ENCODE data around the gene TOMM70. TPM values are rescaled to one million over a fixed set of nuclear protein-coding genes. Genes with fewer than 3 reads are reported as not detected.

TOMM70 gene
- total RNA-seq, 5 donors from 2014 or later (not counting 1 experiment from before 2014, with no cell fraction given) = 23.5 to 33.9 (median 33.6) TPM

GRCh38 chr3:100384733-100385525, 16.0 kb downstream of the TOMM70 start:
- DNase-seq (no peak), ATAC-seq (replicated peaks in 1 of 4) (no peak)
- Histone ChIP-seq H3K27me3 (replicated peaks in 1 of 2; ENCODE audit: control insufficient read depth in 2 of 2, extremely low read depth in 1 of 2, insufficient read depth in 2 of 2, low read length in 1 of 2) (no peaks in the 10 kb centered on the region), H3K9me3 (peaks cover 6% of the 10 kb centered on the region), H3K4me3 (ENCODE audit: control insufficient read depth in 1 of 2, extremely low read depth in 1 of 2, low read length in 1 of 2) (no peak overlapping the region), H3K36me3 (ENCODE audit: control insufficient read depth in 2 of 2, extremely low read depth in 1 of 2, insufficient read depth in 1 of 2, low read length in 1 of 2) (peaks cover 0 to 54% of the 10 kb centered on the region in 2 donors), H3K27ac (ENCODE audit: low read length) (no peak overlapping the region), H3K4me1 (ENCODE audit: control insufficient read depth in 1 of 2, extremely low read depth in 1 of 2, insufficient read depth in 2 of 2, low read length in 2 of 2) (peaks cover 0 to 3% of the 10 kb centered on the region in 2 experiments)
- ChIA-PET CTCF (interaction anchor here in 1 of 2 donors (0.5 kb wide), 1 partner anchor 693 kb away, joined by 6 read pairs; no protein-coding TSS in a partner anchor), POLR2A (no interaction called here)
- Mint-ChIP-seq H3K27ac (no peak overlapping the region), H3K9me3 (peaks cover 0 to 12% (median 4%) of the 10 kb centered on the region in 3 donors), H3K27me3 (no peaks in the 10 kb centered on the region), H3K4me1 (peaks cover 15 to 22% (median 17%) of the 10 kb centered on the region in 3 donors), H3K4me3 (no peak overlapping the region), H3K36me3 (peaks cover 48% of the 10 kb centered on the region)
- WGBS (ENCODE audit: insufficient coverage) = 90% methylated on average over 7 of the region's 8 CpGs

- DNase-seq (no peak), ATAC-seq (replicated peaks in 1 of 4) (no peak)
- Histone ChIP-seq H3K27ac (ENCODE audit: low read length) (no peak overlapping the region), H3K9me3 (no peaks in the 10 kb centered on the region), H3K4me3 (ENCODE audit: control insufficient read depth in 1 of 2, extremely low read depth in 1 of 2, low read length in 1 of 2) (no peak overlapping the region), H3K27me3 (replicated peaks in 1 of 2; ENCODE audit: control insufficient read depth in 2 of 2, extremely low read depth in 1 of 2, insufficient read depth in 2 of 2, low read length in 1 of 2) (no peaks in the 10 kb centered on the region), H3K4me1 (ENCODE audit: control insufficient read depth in 1 of 2, extremely low read depth in 1 of 2, insufficient read depth in 2 of 2, low read length in 2 of 2) (no peaks in the 10 kb centered on the region), H3K36me3 (ENCODE audit: control insufficient read depth in 2 of 2, extremely low read depth in 1 of 2, insufficient read depth in 1 of 2, low read length in 1 of 2) (peaks cover 9 to 48% of the 10 kb centered on the region in 2 donors)
- Mint-ChIP-seq H3K9me3 (no peaks in the 10 kb centered on the region), H3K36me3 (peaks cover 54% of the 10 kb centered on the region), H3K4me3 (no peak overlapping the region), H3K4me1 (peaks cover 0 to 5% (median 0%) of the 10 kb centered on the region in 3 donors), H3K27me3 (no peaks in the 10 kb centered on the region), H3K27ac (no peak overlapping the region)
- ChIA-PET CTCF (interaction anchor here in 1 of 2 donors (0.7 kb wide), 1 partner anchor 36 kb away, joined by 4 read pairs; no protein-coding TSS in a partner anchor), POLR2A (no interaction called here)
- 100% methylated on average over 3 of the region's 4 CpGs for WGBS (ENCODE audit: insufficient coverage)
Measured at GRCh38 chr3:100376301-100376700, 24.6 kb downstream of the TOMM70 start.

GRCh38 chr3:100374521-100374920, 26.4 kb downstream of the TOMM70 start:
- POLR2A ChIA-PET = interaction anchor here in 1 of 2 donors (0.5 to 0.9 kb wide), 3 partner anchors 9 to 43 kb away, joined by 3 to 5 read pairs (median 3); no protein-coding TSS in a partner anchor

GRCh38 chr3:100370756-100371155, 30.1 kb downstream of the TOMM70 start:
- no peaks in the 10 kb centered on the region for H3K9me3 ChIP-seq
- H3K27ac Mint-ChIP-seq = no peak overlapping the region
- no peaks in the 10 kb centered on the region for H3K9me3 Mint-ChIP-seq
- no peak overlapping the region for H3K4me3 ChIP-seq (ENCODE audit: control insufficient read depth in 1 of 2, extremely low read depth in 1 of 2, low read length in 1 of 2)
- no peaks in the 10 kb centered on the region for H3K27me3 Mint-ChIP-seq
- no peak for DNase-seq
- ATAC-seq (replicated peaks in 1 of 4) = no peak
- H3K36me3 ChIP-seq (ENCODE audit: control insufficient read depth in 2 of 2, extremely low read depth in 1 of 2, insufficient read depth in 1 of 2, low read length in 1 of 2) = peaks cover 4 to 48% of the 10 kb centered on the region in 2 donors
- no peak overlapping the region for H3K27ac ChIP-seq (ENCODE audit: low read length)
- no peaks in the 10 kb centered on the region for H3K4me1 ChIP-seq (ENCODE audit: control insufficient read depth in 1 of 2, extremely low read depth in 1 of 2, insufficient read depth in 2 of 2, low read length in 2 of 2)
- no peaks in the 10 kb centered on the region for H3K27me3 ChIP-seq (replicated peaks in 1 of 2; ENCODE audit: control insufficient read depth in 2 of 2, extremely low read depth in 1 of 2, insufficient read depth in 2 of 2, low read length in 1 of 2)
- CTCF ChIA-PET = no interaction called here
- H3K4me3 Mint-ChIP-seq = no peak overlapping the region
- POLR2A ChIA-PET = no interaction called here
- no CpG with 5 or more reads among the region's 1 CpG for WGBS (ENCODE audit: insufficient coverage)
- H3K36me3 Mint-ChIP-seq = peaks cover 46% of the 10 kb centered on the region
- no peaks in the 10 kb centered on the region for H3K4me1 Mint-ChIP-seq

More at GRCh38 chr3:100374521-100374920, 26.4 kb downstream of the TOMM70 start:
- ATAC-seq (replicated peaks in 1 of 4) = no peak
- H3K27ac ChIP-seq (ENCODE audit: low read length) = no peak overlapping the region
- peaks cover 5 to 41% of the 10 kb centered on the region in 2 donors for H3K36me3 ChIP-seq (ENCODE audit: control insufficient read depth in 2 of 2, extremely low read depth in 1 of 2, insufficient read depth in 1 of 2, low read length in 1 of 2)
- H3K4me3 Mint-ChIP-seq = no peak overlapping the region
- H3K4me1 ChIP-seq (ENCODE audit: control insufficient read depth in 1 of 2, extremely low read depth in 1 of 2, insufficient read depth in 2 of 2, low read length in 2 of 2) = no peaks in the 10 kb centered on the region
- no peaks in the 10 kb centered on the region for H3K27me3 ChIP-seq (replicated peaks in 1 of 2; ENCODE audit: control insufficient read depth in 2 of 2, extremely low read depth in 1 of 2, insufficient read depth in 2 of 2, low read length in 1 of 2)
- H3K4me3 ChIP-seq (ENCODE audit: control insufficient read depth in 1 of 2, extremely low read depth in 1 of 2, low read length in 1 of 2) = no peak overlapping the region
- no peak for DNase-seq
- peaks cover 45% of the 10 kb centered on the region for H3K36me3 Mint-ChIP-seq
- H3K4me1 Mint-ChIP-seq = peaks cover 0 to 5% (median 0%) of the 10 kb centered on the region in 3 donors
- no peaks in the 10 kb centered on the region for H3K27me3 Mint-ChIP-seq
- H3K27ac Mint-ChIP-seq = no peak overlapping the region
- H3K9me3 ChIP-seq = no peaks in the 10 kb centered on the region
- no peaks in the 10 kb centered on the region for H3K9me3 Mint-ChIP-seq
- CTCF ChIA-PET = interaction anchor here in 1 of 2 donors (0.6 kb wide), 1 partner anchor 291 kb away, joined by 5 read pairs; no protein-coding TSS in a partner anchor

GRCh38 chr3:100368441-100368840, 32.4 kb downstream of the TOMM70 start:
- CTCF ChIA-PET = interaction anchor here in 1 of 2 donors (1.1 kb wide), 1 partner anchor 53 kb away, joined by 5 read pairs; no protein-coding TSS in a partner anchor
- Mint-ChIP-seq H3K4me3 (no peak overlapping the region), H3K27ac (no peak overlapping the region), H3K36me3 (peaks cover 55% of the 10 kb centered on the region), H3K9me3 (no peaks in the 10 kb centered on the region), H3K27me3 (no peaks in the 10 kb centered on the region), H3K4me1 (no peaks in the 10 kb centered on the region)
- 100% methylated on average over 2 of the region's 8 CpGs for WGBS (ENCODE audit: insufficient coverage)
- no peaks in the 10 kb centered on the region for H3K4me1 ChIP-seq (ENCODE audit: control insufficient read depth in 1 of 2, extremely low read depth in 1 of 2, insufficient read depth in 2 of 2, low read length in 2 of 2)
- no peak for DNase-seq
- no peak for ATAC-seq (replicated peaks in 1 of 4)
- H3K27me3 ChIP-seq (replicated peaks in 1 of 2; ENCODE audit: control insufficient read depth in 2 of 2, extremely low read depth in 1 of 2, insufficient read depth in 2 of 2, low read length in 1 of 2) = no peaks in the 10 kb centered on the region
- no peaks in the 10 kb centered on the region for H3K9me3 ChIP-seq
- peaks cover 4 to 54% of the 10 kb centered on the region in 2 donors for H3K36me3 ChIP-seq (ENCODE audit: control insufficient read depth in 2 of 2, extremely low read depth in 1 of 2, insufficient read depth in 1 of 2, low read length in 1 of 2)
- no peak overlapping the region for H3K4me3 ChIP-seq (ENCODE audit: control insufficient read depth in 1 of 2, extremely low read depth in 1 of 2, low read length in 1 of 2)
- POLR2A ChIA-PET = no interaction called here
- no peak overlapping the region for H3K27ac ChIP-seq (ENCODE audit: low read length)

- Mint-ChIP-seq H3K4me1 (no peaks in the 10 kb centered on the region), H3K4me3 (no peak overlapping the region), H3K27me3 (no peaks in the 10 kb centered on the region), H3K27ac (no peak overlapping the region), H3K36me3 (peaks cover 60% of the 10 kb centered on the region), H3K9me3 (peaks cover 4% of the 10 kb centered on the region in 3 donors)
- no CpG with 5 or more reads among the region's 2 CpGs for WGBS (ENCODE audit: insufficient coverage)
- peaks cover 7 to 49% of the 10 kb centered on the region in 2 donors for H3K36me3 ChIP-seq (ENCODE audit: control insufficient read depth in 2 of 2, extremely low read depth in 1 of 2, insufficient read depth in 1 of 2, low read length in 1 of 2)
- no peak overlapping the region for H3K27ac ChIP-seq (ENCODE audit: low read length)
- H3K4me1 ChIP-seq (ENCODE audit: control insufficient read depth in 1 of 2, extremely low read depth in 1 of 2, insufficient read depth in 2 of 2, low read length in 2 of 2) = no peaks in the 10 kb centered on the region
- H3K27me3 ChIP-seq (replicated peaks in 1 of 2; ENCODE audit: control insufficient read depth in 2 of 2, extremely low read depth in 1 of 2, insufficient read depth in 2 of 2, low read length in 1 of 2) = no peaks in the 10 kb centered on the region
- POLR2A ChIA-PET = no interaction called here
- H3K9me3 ChIP-seq = no peaks in the 10 kb centered on the region
- CTCF ChIA-PET = interaction anchor here in 1 of 2 donors (0.7 kb wide), 1 partner anchor 381 kb away, joined by 3 read pairs; no protein-coding TSS in a partner anchor
- DNase-seq (no peak), ATAC-seq (replicated peaks in 1 of 4) (no peak)
- H3K4me3 ChIP-seq (ENCODE audit: control insufficient read depth in 1 of 2, extremely low read depth in 1 of 2, low read length in 1 of 2) = no peak overlapping the region
Measured at GRCh38 chr3:100366424-100366823, 34.5 kb downstream of the TOMM70 start.

Data from T-cell (primary cell).